IPS DF 4.7 (cell line): ENCODE data around the gene FGF22.
"Not testable (repeated sequence)": the region's sequence is repeated elsewhere in the genome, so short reads cannot be mapped to it uniquely, and the experiment has no call there.

Experiments
- DNase-seq: peaks from one replicate; pipeline ENCODE4 v3.0.0-alpha.2; 2013; ENCODE audit warnings: low spot score; ENCODE audit errors: extremely low read depth

The FGF22 gene

DNA sequence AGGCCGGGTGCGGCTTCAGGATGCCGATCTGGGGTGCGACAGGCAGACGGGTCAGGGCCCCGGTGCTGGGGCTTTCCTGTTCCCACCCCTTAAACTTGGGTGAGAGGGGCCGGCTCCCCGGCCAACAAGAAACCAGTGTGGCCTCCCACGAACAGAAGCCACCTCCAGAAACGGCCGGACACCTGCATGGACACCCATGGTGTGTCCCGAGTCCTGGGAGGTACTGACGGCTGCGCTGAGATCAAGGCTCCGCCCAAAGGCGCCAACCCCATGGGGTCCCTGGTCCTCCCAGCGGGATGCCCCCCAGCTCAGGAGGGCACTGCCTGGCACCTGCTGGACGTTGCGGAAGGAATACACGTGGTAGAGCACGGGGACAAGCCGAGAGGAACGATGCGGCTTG is 17.9 kb upstream of the FGF22 start:
- DNase-seq = no peak

DNA sequence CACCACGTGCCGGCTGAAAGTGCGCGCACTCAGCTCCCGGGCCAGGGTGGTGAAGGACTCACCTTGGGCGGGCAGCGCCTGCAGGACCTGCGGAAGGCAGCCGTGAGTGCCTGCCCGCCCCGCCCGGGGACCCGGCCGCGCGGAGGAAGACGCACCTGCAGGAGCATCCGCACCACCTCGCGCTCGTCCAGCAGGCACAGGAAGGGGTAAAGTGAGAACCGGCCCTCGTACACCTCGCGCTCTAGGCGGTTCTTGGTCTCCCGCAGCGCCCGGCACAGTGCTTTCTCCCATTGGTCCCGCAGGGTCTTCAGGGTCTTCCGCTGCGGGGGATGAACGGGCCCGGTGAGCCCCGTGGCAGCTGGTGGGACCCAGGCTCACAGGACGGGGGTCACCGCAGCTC is 17.0 kb upstream of the FGF22 start:
- no peak for DNase-seq

- no peak for DNase-seq
Measured at GRCh38 chr19:623175-623916, 16.3 kb upstream of the FGF22 start.

GRCh38 chr19:623974-624373 is 15.7 kb upstream of the FGF22 start:
- no peak for DNase-seq

GRCh38 chr19:624433-625109 is 15.1 kb upstream of the FGF22 start:
- no peak for DNase-seq

GRCh38 chr19:625257-625656 is 14.4 kb upstream of the FGF22 start:
- no peak for DNase-seq

- DNase-seq = not testable (repeated sequence)
Measured at GRCh38 chr19:626566-626965, 13.1 kb upstream of the FGF22 start.

DNA sequence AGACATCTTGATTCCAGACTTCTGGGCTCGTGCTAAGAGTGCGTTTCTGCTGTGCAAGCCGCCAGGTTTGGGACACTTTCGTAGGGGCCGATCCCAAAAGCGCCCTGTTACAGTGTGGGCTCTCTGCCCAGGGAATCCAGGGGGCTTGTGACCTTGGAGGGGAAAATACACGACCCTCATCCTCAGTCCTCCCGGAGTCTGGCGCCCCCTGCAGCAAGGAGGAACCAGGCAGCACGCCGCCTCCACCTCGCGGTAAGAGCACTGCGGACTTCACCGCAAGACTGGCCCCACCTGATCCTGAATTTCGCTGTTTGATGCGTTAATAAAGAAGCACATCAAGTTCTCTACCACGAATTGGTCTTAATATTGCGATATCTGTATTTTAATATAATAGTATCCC is 11.5 kb upstream of the FGF22 start:
- no peak for DNase-seq

DNA sequence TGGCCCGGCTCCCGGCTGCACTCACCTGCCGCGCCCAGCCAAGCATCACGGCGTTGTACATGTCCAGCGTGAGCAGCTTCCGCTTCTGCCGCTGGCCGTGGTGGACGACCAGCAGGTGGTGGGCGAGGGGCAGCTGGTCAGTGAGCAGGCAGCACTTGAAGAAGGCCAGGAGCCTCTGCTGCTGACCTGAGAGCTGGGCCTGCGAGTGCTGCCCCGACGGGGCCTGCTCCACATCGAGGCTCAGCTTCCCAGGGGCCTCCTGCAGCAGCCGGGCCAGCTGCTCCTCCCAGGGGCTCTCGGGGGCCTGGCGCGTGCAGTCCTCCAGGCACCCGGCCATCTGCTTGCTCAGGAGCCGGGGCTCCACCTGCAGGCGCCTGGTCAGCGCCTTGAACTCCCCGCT is 10.2 kb upstream of the FGF22 start:
- not testable (repeated sequence) for DNase-seq

DNA sequence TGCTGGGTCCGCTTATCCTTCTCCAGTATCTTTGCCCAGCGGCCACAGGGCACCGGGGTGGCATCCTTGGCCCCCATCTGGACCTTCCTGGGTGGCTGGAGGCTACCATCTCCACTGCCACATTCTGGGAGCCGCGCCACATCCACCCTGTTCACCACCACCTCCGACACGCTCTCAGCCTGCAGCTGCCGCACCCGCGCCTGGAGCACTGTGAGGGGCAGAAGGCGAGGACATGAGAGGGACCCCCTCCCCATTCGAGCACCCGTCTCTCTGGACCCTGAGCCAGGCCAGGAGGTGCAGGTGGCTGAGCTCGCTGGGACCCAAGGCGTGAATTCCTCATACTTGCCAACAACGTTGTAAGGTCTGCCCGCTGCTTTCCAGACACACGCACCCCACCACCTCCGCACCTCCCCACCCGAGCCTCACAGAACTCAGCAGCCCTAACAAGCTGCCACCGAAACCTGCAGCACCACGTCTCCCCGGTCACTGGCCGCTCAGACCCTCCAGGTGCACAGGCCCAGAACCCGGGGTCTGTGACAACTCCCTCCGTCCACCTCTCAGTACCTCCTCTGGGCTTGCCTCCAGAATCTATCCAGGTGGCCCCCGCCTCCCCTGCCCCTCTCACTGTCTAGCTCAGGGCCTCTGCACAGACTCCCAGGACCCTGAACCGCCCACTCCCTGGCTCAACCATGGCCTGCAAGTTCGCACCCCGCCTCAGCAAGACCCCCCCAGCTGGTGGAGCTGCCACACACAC is 9.5 kb upstream of the FGF22 start:
- DNase-seq = no peak

- no peak for DNase-seq
Measured at GRCh38 chr19:632579-633067, 7.1 kb upstream of the FGF22 start.

- DNase-seq = peak; percentile 86
Measured at GRCh38 chr19:633068-633785, 6.5 kb upstream of the FGF22 start, which contains the start of gene POLRMT. TSS of gene POLRMT (minus strand) at chr19:633537. CDS start at chr19:633512, 25 bp downstream.

DNA sequence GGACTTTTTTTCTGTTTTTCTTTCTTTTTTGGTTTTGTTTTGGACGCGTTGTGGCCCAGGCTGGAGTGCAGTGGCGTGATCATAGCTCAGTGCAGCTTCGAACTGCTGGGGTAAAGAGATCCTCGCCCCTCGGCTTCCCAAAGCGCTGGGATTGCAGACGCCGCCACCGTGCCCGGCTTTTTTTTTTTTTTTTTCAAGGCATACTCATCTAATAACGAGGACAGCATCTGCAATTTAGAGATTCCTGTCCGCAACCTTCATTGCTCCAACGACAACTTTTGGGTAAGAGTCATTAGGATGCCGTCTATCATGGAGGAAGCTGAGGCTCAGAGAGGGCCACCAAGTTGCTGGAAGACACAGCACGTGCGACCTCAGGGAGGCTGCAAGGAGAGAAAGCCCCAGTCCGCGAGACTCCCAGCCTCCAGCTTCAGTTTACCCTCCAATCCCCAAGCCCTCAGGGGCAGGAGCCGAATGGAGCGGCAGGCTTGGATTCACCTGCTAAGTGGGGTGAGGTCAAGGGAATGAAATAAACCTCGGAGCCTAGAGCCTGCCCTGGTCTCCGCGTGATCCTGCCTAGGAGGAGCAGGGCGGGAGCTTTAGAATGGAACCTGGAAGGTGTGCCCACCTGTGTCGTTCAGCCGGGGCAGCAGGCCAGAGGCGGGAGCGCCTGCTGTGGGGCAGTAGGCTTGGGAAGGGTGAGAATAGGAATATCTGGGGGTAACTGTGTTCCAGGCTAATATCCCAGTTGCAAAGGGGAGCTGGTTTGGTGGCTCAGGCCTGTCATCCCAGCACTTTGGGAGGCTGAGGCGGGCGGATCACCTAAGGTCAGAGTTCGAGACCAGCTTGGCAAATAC is 5.7 kb upstream of the FGF22 start:
- DNase-seq = no peak

GRCh38 chr19:634975-635652 is 4.6 kb upstream of the FGF22 start:
- no peak for DNase-seq

DNA sequence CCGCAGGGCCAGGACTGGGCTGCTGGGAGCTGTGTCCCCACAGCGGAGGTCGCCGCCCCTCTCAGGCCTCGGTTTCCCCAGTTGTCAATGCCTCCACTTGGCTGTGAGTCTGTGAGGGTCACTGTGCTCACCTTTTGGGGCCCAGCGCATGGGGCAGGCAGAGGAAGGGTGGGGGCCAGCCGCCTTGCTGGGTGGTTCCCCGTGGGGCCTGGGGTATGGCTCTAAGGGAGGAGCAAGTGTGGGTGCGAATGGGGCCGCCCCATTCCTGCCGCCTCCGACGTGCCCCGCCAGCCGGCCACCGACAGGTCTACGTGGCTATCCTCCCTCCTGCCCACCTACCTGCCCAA is 800 bp upstream of the FGF22 start:
- DNase-seq = no peak

DNA sequence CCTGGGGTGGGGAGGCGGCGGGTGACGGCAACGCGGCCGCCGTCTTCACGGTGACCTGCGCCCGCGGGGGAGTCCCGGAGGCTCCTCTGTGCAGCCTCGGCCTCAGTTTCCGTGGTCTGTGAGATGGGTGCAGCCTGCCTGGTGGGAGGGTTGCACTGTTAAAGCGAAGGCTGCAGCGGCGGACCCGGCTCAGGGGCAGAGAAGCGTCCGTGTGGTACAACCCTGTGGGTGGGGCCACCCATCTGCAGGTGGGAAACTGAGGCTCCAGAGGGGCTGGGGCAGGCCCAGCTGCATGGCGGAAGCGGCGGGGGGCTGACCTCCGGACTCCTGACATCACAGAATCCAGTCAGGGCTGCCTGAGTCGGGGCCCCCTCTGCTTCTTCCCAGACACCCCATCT is 481 bp downstream of the FGF22 start:
- DNase-seq = no peak

DNA sequence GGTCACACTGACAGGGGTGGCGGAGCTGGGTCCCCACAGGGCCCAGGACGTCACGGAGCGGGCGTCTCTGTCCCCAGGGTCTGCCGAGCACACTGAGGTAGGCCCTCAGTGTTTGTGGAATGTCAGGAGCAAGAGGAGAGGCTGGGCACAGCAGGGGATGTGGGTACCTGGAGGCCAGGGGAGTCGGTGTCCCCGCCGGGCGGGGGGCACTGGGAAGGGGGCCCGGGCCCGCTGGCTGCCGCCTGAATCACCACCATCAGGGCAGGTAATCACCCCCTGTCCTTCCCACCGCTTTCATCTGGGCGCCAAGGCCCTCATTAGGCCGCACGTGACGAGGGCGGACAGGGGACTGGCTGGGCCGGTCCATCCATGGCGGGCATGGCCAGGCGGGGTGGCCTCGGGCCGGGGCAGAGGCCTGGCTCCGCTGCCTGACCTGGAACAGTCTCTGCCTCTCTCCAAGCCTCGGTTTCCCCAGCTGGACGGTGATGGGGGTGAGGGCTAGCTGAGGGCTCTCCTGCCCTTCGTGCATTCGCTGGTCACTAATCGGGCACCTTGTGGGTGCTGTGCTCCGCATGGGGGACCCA is 1.0 kb downstream of the FGF22 start:
- no peak for DNase-seq

GRCh38 chr19:641702-642101 is 2.0 kb downstream of the FGF22 start:
- DNase-seq = no peak
